ENCODE results near the gene USP47. TPM values are rescaled to one million over a fixed set of nuclear protein-coding genes. Genes with fewer than 3 reads are reported as not detected.

Gene USP47
- total RNA-seq, 1 experiment from 2014 or later: 24.2 TPM

- H3K79me2 ChIP-seq (ENCODE audit: low read depth): no peaks in the 10 kb centered on the region
- no peaks in the 10 kb centered on the region for H3K27me3 ChIP-seq (ENCODE audit: insufficient read depth, low read depth)
- H3K36me3 ChIP-seq (ENCODE audit: low read depth): no peaks in the 10 kb centered on the region
- ChIA-PET CTCF (interaction anchor here (0.6 kb wide), 1 partner anchor 1074 kb away, joined by 4 read pairs; no protein-coding TSS in a partner anchor), POLR2A (ENCODE audit: unreplicated experiment) (interaction anchor here (0.5 to 0.6 kb wide), 2 partner anchors 34 to 46 kb away, joined by 3 to 10 read pairs; no protein-coding TSS in a partner anchor)
- BruUV-seq (replicated peaks): no TSS peak
- H3K4me2 ChIP-seq: no peak overlapping the region
- no peak overlapping the region for H3K27ac ChIP-seq
- H3K4me1 ChIP-seq (replicated peaks; ENCODE audit: insufficient read depth): no peaks in the 10 kb centered on the region
- H4K20me1 ChIP-seq (ENCODE audit: insufficient read depth): no peaks in the 10 kb centered on the region
- no peak overlapping the region for H2AFZ ChIP-seq
- intact Hi-C loops (cut with micrococcal nuclease; ENCODE audit: unreplicated experiment): no loop called here
- no peaks in the 10 kb centered on the region for H3F3A ChIP-seq (ENCODE audit: insufficient read depth, low read depth)
- TF ChIP-seq, protein P1, sequence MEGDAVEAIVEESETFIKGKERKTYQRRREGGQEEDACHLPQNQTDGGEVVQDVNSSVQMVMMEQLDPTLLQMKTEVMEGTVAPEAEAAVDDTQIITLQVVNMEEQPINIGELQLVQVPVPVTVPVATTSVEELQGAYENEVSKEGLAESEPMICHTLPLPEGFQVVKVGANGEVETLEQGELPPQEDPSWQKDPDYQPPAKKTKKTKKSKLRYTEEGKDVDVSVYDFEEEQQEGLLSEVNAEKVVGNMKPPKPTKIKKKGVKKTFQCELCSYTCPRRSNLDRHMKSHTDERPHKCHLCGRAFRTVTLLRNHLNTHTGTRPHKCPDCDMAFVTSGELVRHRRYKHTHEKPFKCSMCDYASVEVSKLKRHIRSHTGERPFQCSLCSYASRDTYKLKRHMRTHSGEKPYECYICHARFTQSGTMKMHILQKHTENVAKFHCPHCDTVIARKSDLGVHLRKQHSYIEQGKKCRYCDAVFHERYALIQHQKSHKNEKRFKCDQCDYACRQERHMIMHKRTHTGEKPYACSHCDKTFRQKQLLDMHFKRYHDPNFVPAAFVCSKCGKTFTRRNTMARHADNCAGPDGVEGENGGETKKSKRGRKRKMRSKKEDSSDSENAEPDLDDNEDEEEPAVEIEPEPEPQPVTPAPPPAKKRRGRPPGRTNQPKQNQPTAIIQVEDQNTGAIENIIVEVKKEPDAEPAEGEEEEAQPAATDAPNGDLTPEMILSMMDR (conservative IDR thresholded peaks at IDR 0.05): no peak
- no peak for TF ChIP-seq EZH2 (IDR thresholded peaks at IDR 0.05; ENCODE audit: low read depth)
- no peaks in the 10 kb centered on the region for H3K9me2 ChIP-seq (ENCODE audit: insufficient read depth)
- no peaks in the 10 kb centered on the region for H3K9me3 ChIP-seq (ENCODE audit: insufficient read depth, low read depth)
- DNase-seq: no peak
- H3K4me3 ChIP-seq: no peak overlapping the region
Observed at GRCh38 chr11:11913395-11913794, 71.6 kb downstream of the USP47 start.

- no peak for DNase-seq
- intact Hi-C loops (cut with micrococcal nuclease; ENCODE audit: unreplicated experiment): no loop called here
- no peaks in the 10 kb centered on the region for H4K20me1 ChIP-seq (ENCODE audit: insufficient read depth)
Observed at GRCh38 chr11:11915625-11916024, 73.9 kb downstream of the USP47 start.

GRCh38 chr11:11916981-11917399 lies 75.2 kb downstream of the USP47 start:
- TF ChIP-seq, protein P1 (conservative IDR thresholded peaks at IDR 0.05): no peak
- no peak for TF ChIP-seq EZH2 (IDR thresholded peaks at IDR 0.05; ENCODE audit: low read depth)
- no peak overlapping the region for H3K4me2 ChIP-seq

More at GRCh38 chr11:11915625-11916024, 73.9 kb downstream of the USP47 start:
- Histone ChIP-seq H3K9me3 (ENCODE audit: insufficient read depth, low read depth) (no peaks in the 10 kb centered on the region), H3K4me1 (replicated peaks; ENCODE audit: insufficient read depth) (no peaks in the 10 kb centered on the region), H3F3A (ENCODE audit: insufficient read depth, low read depth) (no peaks in the 10 kb centered on the region), H3K27me3 (ENCODE audit: insufficient read depth, low read depth) (no peaks in the 10 kb centered on the region), H3K36me3 (ENCODE audit: low read depth) (0 out of 2 replicates have a peak, but pooled peaks cover 4% of the 10 kb centered on the region), H3K27ac (no peak overlapping the region), H3K4me2 (no peak overlapping the region), H3K4me3 (no peak overlapping the region), H3K9me2 (ENCODE audit: insufficient read depth) (no peaks in the 10 kb centered on the region), H3K79me2 (ENCODE audit: low read depth) (no peaks in the 10 kb centered on the region), H2AFZ (no peak overlapping the region)
- TF ChIP-seq, protein P1 (conservative IDR thresholded peaks at IDR 0.05): no peak
- no peak for TF ChIP-seq EZH2 (IDR thresholded peaks at IDR 0.05; ENCODE audit: low read depth)
- ChIA-PET POLR2A (ENCODE audit: unreplicated experiment) (no interaction called here), CTCF (no interaction called here)
- BruUV-seq (replicated peaks): no TSS peak

More at GRCh38 chr11:11916981-11917399, 75.2 kb downstream of the USP47 start:
- intact Hi-C loops (cut with micrococcal nuclease; ENCODE audit: unreplicated experiment): no loop called here
- Histone ChIP-seq H3K4me1 (replicated peaks; ENCODE audit: insufficient read depth) (no peaks in the 10 kb centered on the region), H3K36me3 (ENCODE audit: low read depth) (0 out of 2 replicates have a peak, but pooled peaks cover 4% of the 10 kb centered on the region), H3K27ac (no peak overlapping the region), H3K4me3 (no peak overlapping the region), H3K9me3 (ENCODE audit: insufficient read depth, low read depth) (no peaks in the 10 kb centered on the region), H2AFZ (no peak overlapping the region), H3K79me2 (ENCODE audit: low read depth) (no peaks in the 10 kb centered on the region), H3F3A (ENCODE audit: insufficient read depth, low read depth) (no peaks in the 10 kb centered on the region), H3K27me3 (ENCODE audit: insufficient read depth, low read depth) (no peaks in the 10 kb centered on the region), H4K20me1 (ENCODE audit: insufficient read depth) (no peaks in the 10 kb centered on the region), H3K9me2 (ENCODE audit: insufficient read depth) (no peaks in the 10 kb centered on the region)
- peak in 1 of 2 experiments; percentile 14 for DNase-seq
- ChIA-PET POLR2A (ENCODE audit: unreplicated experiment) (no interaction called here), CTCF (no interaction called here)
- no TSS peak for BruUV-seq (replicated peaks)

All from PC-9 (cell line).